ENCODE measurements around the gene SPC24.
"Not testable (repeated sequence)": the region's sequence is repeated elsewhere in the genome, so short reads cannot be mapped to it uniquely, and the experiment has no call there.

The SPC24 gene

GRCh38 chr19:11131471-11131870 lies 24.1 kb downstream of the SPC24 start:
- no peak for DNase-seq (ENCODE audit: low spot score)
- FAIRE-seq, result no peak

DNA sequence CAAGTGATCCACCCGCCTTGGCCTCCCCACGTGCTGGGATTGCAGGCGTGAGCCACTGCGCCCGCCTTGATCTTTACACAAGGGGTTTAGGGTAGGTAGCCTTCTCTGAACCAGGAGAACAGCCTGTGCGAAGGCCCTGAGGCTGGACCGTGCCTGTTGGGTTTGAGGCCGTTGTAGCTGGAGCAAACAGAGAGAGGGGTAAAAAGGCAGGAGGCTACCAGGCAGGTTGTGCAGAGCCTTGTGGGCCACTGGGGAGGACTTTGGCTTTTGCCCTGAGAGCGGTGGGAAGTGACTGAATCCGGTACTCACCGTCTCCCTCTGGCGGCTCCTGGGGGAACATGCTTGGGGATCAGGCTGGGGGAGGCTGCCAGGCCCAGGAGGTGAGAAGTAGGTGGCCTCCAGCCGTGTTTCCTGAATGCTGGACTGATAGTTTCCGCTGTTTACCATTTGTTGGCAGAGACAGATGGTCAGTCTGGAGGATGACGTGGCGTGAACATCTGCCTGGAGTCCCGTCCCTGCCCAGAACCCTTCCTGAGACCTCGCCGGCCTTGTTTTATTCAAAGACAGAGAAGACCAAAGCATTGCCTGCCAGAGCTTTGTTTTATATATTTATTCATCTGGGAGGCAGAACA lies 24.6 kb downstream of the SPC24 start:
- DNase-seq (ENCODE audit: low spot score) (peak; percentile 56), FAIRE-seq (no peak)

DNA sequence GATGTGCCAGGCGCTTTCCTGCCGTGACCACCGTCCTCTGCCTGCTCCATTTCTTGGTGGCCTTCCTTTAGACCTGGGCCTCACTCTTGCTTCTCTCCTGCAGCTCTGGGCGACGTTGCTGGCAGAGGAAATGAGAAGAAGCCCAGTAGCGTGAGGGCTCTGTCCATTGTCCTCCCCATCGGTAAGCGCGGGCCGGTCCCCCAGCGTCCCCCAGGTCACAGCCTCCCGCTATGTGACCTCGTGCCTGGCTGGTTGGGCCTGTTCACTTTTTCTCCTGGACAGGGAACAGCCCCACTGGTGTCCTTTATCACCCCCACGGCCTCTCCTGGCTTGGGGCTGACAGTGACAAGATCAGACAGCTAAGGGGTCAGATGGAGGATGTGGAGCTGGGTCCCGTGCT lies 27.7 kb downstream of the SPC24 start:
- DNase-seq (ENCODE audit: low spot score), result no peak
- FAIRE-seq, result no peak

DNA sequence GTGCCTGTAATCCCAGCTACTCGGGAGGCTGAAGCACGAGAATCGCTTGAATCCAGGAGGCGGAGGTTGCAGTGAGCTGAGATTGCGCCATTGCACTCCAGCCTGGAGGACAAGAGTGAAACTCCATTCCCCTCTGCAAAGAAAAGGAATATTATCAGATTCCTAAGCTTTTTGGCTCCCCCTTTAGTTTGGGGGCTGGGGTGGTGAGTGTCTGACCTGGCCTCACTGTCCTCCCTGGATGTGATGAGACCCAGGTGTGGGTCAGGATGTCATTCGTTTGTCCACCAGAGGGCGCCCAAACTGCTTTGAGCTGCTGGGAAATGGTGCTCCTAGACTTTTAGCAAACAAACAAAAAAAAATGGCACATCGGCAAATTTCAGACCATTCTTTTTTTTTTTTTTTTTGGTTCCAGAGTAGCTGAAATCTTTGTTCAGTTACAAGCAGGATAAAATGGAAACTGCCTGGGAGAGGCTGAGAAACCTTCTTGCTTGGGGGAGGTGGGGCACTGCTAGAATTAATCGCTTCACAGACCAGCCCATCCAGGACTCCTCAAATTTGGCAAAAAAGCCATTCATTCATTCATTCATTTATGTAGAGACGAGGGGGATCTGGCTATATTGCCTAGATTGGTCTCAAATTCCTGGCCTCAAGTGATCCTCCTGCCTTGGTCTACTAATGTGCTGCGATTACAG lies 29.4 kb downstream of the SPC24 start:
- DNase-seq (ENCODE audit: low spot score), result peak; percentile 34
- no peak for FAIRE-seq

- not testable (repeated sequence) for FAIRE-seq; DNase-seq (ENCODE audit: low spot score)
These were observed 31.4 kb downstream of the SPC24 start for GRCh38 chr19:11124157-11124556.

- DNase-seq (ENCODE audit: low spot score) (no peak), FAIRE-seq (no peak)
These were observed 32.5 kb downstream of the SPC24 start for GRCh38 chr19:11123114-11123513.

DNA sequence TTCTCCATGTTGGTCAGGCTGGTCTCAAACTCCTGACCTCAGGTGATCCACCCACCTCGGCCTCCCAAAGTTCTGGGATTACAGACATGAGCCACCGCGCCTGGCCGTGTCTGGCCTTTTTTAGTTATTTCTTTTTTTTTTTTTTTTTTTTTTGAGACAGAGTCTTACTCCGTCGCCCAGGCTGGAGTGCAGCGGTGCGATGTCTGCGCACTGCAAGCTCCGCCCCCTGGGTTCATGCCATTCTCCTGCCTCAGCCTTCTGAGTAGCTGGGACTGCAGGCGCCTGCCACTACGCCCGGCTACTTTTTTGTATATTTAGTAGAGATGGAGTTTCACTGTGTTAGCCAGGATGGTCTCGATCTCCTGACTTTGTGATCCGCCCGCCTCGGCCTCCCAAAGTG lies 33.6 kb downstream of the SPC24 start:
- DNase-seq (ENCODE audit: low spot score), result not testable (repeated sequence)

DNA sequence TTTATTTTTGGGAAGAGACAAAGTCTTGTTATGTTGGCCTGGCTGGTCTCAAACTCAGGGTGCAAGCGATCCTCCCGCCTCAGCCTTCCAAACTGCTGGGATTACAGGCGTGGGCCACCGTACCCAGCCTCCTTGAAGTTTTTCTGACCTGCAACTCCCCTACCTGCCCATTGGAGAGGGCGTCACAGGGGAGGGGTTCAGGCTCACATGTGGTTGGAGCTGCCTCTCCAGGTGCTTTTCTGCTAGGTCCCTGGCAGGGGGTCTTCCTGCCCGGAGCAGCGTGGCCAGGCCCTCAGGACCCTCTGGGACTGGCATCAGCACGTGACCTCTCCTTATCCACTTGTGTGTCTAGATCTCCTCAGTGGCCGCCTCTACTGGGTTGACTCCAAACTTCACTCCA lies 39.1 kb downstream of the SPC24 start:
- FAIRE-seq, result no peak
- DNase-seq (ENCODE audit: low spot score), result no peak

More for the DNA sequence above, 33.6 kb downstream of the SPC24 start:
- FAIRE-seq, result not testable (repeated sequence)

- FAIRE-seq (no peak), DNase-seq (ENCODE audit: low spot score) (no peak)
These were observed 39.6 kb downstream of the SPC24 start for GRCh38 chr19:11115895-11116446.

GRCh38 chr19:11115042-11115441 lies 40.5 kb downstream of the SPC24 start:
- DNase-seq (ENCODE audit: low spot score) (no peak), FAIRE-seq (no peak)

DNA sequence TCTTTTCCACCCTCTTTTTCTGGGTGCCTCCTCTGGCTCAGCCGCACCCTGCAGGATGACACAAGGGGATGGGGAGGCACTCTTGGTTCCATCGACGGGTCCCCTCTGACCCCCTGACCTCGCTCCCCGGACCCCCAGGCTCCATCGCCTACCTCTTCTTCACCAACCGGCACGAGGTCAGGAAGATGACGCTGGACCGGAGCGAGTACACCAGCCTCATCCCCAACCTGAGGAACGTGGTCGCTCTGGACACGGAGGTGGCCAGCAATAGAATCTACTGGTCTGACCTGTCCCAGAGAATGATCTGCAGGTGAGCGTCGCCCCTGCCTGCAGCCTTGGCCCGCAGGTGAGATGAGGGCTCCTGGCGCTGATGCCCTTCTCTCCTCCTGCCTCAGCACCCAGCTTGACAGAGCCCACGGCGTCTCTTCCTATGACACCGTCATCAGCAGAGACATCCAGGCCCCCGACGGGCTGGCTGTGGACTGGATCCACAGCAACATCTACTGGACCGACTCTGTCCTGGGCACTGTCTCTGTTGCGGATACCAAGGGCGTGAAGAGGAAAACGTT lies 42.4 kb downstream of the SPC24 start:
- no peak for FAIRE-seq
- DNase-seq (ENCODE audit: low spot score), result no peak

DNA sequence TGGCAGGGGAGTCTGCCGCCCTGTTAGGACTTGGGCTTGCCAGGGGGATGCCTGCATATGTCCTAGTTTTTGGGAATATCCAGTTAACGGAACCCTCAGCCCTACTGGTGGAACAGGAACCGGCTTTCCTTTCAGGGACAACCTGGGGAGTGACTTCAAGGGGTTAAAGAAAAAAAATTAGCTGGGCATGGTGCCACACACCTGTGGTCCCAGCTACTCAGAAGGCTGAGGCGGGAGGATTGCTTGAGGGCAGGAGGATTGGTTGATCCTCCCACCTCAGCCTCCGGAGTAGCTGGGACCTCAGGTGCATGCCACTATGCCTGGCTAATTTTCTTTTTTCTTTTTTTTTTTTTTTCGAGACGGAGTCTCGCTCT lies 43.8 kb downstream of the SPC24 start:
- FAIRE-seq (no peak), DNase-seq (ENCODE audit: low spot score) (no peak)

- no peak for DNase-seq (ENCODE audit: low spot score)
- FAIRE-seq, result no peak
These were observed 44.3 kb downstream of the SPC24 start for GRCh38 chr19:11111117-11111770.

DNA sequence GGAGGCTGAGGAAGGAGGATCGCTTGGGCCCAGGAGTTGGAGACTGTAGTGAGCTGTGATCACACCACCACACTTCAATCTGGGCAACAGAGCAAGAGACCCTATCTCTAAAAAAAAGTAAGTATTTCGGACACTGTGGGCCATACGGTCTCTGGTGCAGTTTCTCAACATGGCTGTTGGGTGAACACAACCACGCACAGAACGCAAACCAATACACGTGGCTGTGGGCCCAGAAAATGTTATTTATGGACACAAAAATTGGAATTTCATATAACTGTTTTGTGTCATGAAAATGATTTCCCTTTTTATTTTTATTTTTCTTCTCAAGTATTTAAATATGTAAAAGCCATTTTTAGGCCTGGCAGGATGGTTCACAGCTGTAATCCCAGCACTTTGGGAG lies 46.8 kb downstream of the SPC24 start:
- DNase-seq (ENCODE audit: low spot score) (no peak), FAIRE-seq (no peak)

- no peak for FAIRE-seq
These were observed 49.1 kb downstream of the SPC24 start for GRCh38 chr19:11106477-11106876.

DNA sequence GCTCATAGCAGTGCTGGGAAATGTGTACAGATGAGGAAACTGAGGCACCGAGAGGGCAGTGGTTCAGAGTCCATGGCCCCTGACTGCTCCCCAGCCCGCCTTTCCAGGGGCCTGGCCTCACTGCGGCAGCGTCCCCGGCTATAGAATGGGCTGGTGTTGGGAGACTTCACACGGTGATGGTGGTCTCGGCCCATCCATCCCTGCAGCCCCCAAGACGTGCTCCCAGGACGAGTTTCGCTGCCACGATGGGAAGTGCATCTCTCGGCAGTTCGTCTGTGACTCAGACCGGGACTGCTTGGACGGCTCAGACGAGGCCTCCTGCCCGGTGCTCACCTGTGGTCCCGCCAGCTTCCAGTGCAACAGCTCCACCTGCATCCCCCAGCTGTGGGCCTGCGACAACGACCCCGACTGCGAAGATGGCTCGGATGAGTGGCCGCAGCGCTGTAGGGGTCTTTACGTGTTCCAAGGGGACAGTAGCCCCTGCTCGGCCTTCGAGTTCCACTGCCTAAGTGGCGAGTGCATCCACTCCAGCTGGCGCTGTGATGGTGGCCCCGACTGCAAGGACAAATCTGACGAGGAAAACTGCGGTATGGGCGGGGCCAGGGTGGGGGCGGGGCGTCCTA lies 50.5 kb downstream of the SPC24 start:
- no peak for FAIRE-seq
- no peak for DNase-seq (ENCODE audit: low spot score)

More at GRCh38 chr19:11106477-11106876, 49.1 kb downstream of the SPC24 start:
- DNase-seq (ENCODE audit: low spot score), result no peak

- FAIRE-seq; DNase-seq (ENCODE audit: low spot score): not testable (repeated sequence)
These were observed 51.9 kb downstream of the SPC24 start for GRCh38 chr19:11103667-11104066.

GRCh38 chr19:11102944-11103343 lies 52.6 kb downstream of the SPC24 start:
- no peak for FAIRE-seq

GRCh38 chr19:11101057-11101456 lies 54.5 kb downstream of the SPC24 start:
- no peak for FAIRE-seq

More at GRCh38 chr19:11102944-11103343, 52.6 kb downstream of the SPC24 start:
- no peak for DNase-seq (ENCODE audit: low spot score)

GRCh38 chr19:11100049-11100448 lies 55.5 kb downstream of the SPC24 start:
- FAIRE-seq (no peak), DNase-seq (ENCODE audit: low spot score) (no peak)

More at GRCh38 chr19:11101057-11101456, 54.5 kb downstream of the SPC24 start:
- DNase-seq (ENCODE audit: low spot score), result no peak

- FAIRE-seq (no peak), DNase-seq (ENCODE audit: low spot score) (no peak)
These were observed 56.7 kb downstream of the SPC24 start for GRCh38 chr19:11098861-11099260.
